ENCODE measurements around the gene ADCY7.

Gene ADCY7

DNA sequence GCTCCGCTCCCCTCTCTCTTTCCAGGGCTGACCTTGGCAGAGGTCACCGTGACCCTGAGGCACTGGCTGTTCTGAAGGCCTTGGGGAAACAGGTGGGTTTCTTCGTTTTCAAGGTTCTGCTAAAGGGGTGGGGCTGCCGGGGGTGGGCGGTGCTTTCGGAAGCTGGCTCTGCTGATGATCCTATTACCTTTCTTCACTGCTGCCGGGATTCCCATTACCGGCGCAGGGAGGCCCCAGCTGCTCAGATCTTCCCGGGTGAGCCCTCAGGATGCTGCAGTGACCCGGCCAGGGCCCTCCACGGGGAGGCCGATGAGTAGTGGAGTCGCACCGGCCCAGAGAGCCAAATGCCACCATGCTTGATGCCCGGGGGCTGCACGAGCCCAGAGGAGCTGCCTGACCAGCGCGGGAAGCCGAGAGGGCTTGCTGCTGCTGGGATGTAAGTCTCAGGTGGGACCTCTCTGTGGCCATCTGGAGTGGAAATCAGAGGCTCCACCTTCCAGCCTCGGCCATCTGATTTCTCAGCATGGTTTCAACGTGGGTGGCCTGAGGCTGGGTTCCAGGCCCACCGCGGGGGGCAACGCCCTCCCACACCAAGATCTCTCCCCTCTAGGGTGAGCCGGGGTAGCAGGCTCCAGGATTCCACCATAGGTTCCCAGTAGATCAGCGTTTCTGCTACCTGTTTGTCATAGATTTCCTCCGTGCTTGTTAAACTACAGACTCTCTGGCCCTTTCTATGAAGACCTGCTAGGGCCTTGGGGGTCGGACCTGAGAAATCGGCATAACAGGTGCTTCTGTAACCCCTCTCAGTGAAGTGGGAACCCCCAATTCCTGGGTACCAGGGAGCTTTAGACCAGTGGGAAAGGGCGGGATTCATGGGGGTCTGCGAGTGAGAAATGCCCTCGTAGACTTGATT is 21.6 kb upstream of the ADCY7 start:
- no peaks in the 10 kb centered on the region for H3K36me3 ChIP-seq (ENCODE audit: insufficient read depth, low read length)
- H3K9me3 ChIP-seq (ENCODE audit: low read length), result peaks cover 3% of the 10 kb centered on the region
- no peak overlapping the region for H2AFZ ChIP-seq (ENCODE audit: low read depth, low read length)
- peaks cover 11% of the 10 kb centered on the region for H3K4me1 ChIP-seq (ENCODE audit: insufficient read depth, low read length)
- H3K4me3 ChIP-seq (ENCODE audit: low read length), result no peak overlapping the region
- H3K27me3 ChIP-seq (ENCODE audit: insufficient read depth, low read length), result peaks cover 28% of the 10 kb centered on the region

DNA sequence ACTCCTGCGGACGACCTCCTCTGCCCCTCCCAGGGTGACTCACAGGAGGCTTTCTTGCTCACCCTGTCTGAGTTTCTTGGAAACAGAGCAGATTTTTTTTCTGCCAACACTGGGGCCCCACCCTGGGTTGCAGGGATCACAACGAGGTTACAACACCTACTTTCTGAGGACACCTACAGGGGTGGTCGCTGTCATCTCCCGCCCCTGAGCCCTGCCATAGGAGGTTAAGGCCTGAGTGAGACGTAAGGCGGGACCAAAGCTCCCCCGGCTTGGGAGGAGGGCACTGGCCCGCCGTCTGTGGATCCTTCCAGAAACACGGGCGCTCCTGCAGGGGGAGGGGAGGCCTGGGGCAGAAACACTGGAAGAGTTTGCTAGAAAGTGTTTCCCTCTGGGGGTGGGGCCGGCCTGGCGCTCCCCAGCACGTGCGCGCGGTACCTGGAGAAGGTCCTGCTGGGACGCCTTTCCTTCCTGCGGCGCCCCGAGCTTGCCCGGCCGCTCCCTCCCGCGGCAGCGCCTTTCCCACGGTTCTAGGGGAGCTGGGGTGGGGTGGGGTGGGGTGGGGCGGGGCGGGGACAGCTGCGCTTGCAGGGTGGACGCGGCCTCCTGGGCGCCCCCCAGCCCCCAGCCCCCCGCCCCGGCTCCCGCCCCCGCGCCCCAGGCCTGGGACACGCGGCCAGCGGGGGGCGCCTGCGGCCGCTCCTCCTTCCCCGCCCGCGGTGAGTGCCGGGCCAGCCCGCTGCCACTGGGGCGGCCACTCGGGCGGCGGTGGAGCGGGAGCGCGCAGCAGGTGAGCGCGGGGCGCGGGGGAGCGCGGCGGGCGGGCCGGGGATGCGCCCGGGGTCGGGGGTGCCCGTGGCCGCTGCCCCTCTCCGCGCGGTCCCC is 20.7 kb upstream of the ADCY7 start:
- H3K9me3 ChIP-seq (ENCODE audit: low read length), result peaks cover 3% of the 10 kb centered on the region
- peaks cover 11% of the 10 kb centered on the region for H3K4me1 ChIP-seq (ENCODE audit: insufficient read depth, low read length)
- H3K4me3 ChIP-seq (ENCODE audit: low read length), result peak overlapping the region; percentile 58
- peaks cover 23% of the 10 kb centered on the region for H3K27me3 ChIP-seq (ENCODE audit: insufficient read depth, low read length)
- H3K36me3 ChIP-seq (ENCODE audit: insufficient read depth, low read length), result no peaks in the 10 kb centered on the region
- peak overlapping the region; percentile 69 for H2AFZ ChIP-seq (ENCODE audit: low read depth, low read length)

DNA sequence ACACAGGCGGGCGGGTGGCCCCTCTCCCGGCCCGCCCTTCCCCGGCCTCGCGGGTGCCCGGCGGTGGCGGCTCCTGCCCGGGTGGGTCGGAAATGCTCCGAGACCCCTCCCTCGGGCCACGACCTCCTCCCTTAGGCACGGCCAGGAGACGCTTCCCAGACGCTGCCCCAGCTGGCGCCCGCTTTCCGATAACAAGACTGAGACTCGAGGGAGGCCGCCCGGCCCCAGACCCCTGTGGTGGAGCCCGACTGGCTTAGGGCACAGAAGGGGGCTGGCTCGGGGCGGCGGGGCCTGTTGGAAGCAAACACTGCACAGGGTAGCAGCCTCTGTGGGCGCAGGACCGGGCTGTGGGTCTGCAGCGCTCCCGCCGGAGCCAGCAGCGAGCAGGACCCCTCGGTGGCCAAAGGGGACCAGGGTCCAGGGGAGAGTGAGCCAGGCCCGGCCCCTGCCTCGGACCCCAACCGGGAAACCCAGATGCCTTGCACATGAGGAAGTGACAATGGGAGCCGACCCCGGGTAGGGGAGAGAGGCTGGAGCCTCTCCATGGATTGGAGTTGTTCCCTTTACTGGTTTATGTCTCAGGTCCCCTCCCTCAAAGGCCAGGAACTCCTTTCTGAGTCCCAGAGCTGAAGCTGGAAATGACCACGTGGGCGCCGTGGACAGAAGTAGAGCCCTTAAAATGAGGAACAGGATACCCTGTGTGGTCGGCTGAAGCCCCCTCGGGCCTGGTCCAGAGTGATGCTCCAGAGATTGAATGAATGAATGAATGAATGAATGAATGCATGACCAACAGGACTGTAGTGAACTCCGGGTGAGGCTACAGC is 19.8 kb upstream of the ADCY7 start:
- Histone ChIP-seq H3K4me3 (ENCODE audit: low read length) (peak overlapping the region; percentile 58), H3K4me1 (ENCODE audit: insufficient read depth, low read length) (peaks cover 11% of the 10 kb centered on the region), H3K27me3 (ENCODE audit: insufficient read depth, low read length) (peaks cover 22% of the 10 kb centered on the region), H3K9me3 (ENCODE audit: low read length) (peaks cover 3% of the 10 kb centered on the region), H2AFZ (ENCODE audit: low read depth, low read length) (peak overlapping the region; percentile 69), H3K36me3 (ENCODE audit: insufficient read depth, low read length) (no peaks in the 10 kb centered on the region)

DNA sequence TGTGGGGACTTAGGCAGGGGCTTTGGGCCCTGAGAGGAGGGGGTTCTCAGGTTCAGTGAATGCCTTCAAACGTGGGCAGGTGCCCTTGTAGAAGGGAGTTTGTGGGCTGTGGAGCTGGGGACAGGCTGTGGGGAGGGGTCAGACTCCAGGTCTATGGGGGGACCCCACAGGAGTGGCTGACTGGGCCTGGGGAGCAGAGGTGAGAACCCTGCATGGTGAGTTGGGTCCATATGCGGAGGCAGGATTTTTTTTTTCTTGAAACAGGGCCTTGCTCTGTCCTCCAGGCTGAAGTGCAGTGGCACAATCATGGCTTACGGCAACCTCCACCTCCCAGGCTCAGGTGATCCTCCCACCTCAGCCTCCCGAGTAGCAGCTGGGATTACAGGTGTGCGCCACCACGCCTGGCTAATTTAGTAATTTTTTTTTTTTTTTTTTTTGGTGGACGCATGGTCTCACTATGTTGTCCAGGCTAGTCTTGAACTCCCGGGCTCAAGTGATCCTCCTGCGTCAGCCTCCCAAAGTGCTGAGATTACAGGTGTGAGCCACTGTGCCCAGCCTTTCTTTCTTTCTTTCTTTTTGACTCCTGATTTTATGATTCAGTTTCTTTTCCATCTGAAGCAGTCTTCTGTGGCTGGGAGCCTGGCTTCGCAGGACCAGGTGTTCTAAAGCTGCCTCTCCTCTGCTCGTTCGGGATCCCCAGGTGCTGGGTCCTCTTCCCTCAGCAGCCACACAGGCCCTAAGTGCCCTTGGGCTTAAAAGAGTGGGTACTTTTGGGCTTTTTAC is 19.0 kb upstream of the ADCY7 start:
- Histone ChIP-seq H3K27me3 (ENCODE audit: insufficient read depth, low read length) (peaks cover 22% of the 10 kb centered on the region), H3K36me3 (ENCODE audit: insufficient read depth, low read length) (no peaks in the 10 kb centered on the region), H3K4me1 (ENCODE audit: insufficient read depth, low read length) (peaks cover 11% of the 10 kb centered on the region), H2AFZ (ENCODE audit: low read depth, low read length) (no peak overlapping the region), H3K4me3 (ENCODE audit: low read length) (no peak overlapping the region), H3K9me3 (ENCODE audit: low read length) (peaks cover 3% of the 10 kb centered on the region)

DNA sequence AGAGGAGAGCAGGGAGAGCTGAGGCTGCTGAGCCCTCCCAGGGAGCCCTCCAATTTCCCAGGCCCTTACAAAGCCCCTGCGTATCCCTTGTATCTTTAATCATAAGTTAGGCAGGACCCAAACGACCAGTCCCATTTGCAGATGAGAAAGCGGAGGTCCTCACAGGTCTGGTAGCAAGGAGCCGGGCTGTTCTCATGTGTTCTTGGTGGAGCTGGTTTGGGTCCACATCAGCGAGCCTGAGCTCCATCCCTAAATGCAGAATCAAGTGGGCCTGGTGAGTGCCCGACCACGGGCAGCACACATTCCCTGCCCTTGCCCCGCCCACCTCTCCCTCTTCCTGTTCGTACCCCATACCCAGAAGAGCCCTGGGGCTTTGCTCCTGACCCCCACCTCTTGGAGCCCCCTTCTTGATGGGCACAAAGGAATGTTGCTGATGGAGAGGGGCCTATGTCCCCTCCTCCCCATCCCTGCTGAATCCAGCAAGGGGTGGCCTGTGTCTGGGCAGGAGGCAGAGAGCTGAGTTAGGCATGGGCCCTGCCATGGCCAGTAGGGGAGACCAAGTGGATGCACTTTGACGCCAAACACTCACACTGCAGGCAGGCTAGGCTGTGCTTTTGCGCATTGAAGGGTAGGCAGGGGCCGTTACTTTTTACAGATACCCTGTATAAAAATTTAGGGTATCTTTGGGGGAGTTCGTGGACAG is 18.3 kb upstream of the ADCY7 start:
- Histone ChIP-seq H3K36me3 (ENCODE audit: insufficient read depth, low read length) (no peaks in the 10 kb centered on the region), H3K27me3 (ENCODE audit: insufficient read depth, low read length) (peaks cover 24% of the 10 kb centered on the region), H3K9me3 (ENCODE audit: low read length) (peaks cover 3% of the 10 kb centered on the region), H3K4me1 (ENCODE audit: insufficient read depth, low read length) (peaks cover 11% of the 10 kb centered on the region), H3K4me3 (ENCODE audit: low read length) (no peak overlapping the region), H2AFZ (ENCODE audit: low read depth, low read length) (no peak overlapping the region)

DNA sequence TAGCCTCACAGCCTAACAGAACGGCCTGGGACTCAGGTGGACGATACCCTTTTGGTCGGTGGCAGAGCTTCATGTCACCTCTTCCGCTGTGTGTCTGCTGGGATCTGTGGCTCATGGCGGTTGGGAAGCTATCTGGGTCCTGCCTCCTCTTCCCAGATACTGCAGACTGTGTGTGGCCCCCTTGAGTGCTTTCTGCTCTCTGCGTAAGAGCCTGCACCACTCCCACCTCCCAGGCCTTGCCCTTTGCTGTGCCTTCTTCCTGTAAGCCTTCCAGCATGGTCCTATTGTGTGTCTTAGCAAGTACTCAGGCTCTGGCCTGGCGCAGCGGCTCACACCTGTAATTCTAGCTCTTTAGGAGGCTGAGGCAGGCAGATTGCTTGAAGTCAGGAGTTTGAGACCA is 17.5 kb upstream of the ADCY7 start:
- H2AFZ ChIP-seq (ENCODE audit: low read depth, low read length), result no peak overlapping the region
- H3K4me1 ChIP-seq (ENCODE audit: insufficient read depth, low read length), result peaks cover 12% of the 10 kb centered on the region
- no peaks in the 10 kb centered on the region for H3K36me3 ChIP-seq (ENCODE audit: insufficient read depth, low read length)
- no peak overlapping the region for H3K4me3 ChIP-seq (ENCODE audit: low read length)
- H3K27me3 ChIP-seq (ENCODE audit: insufficient read depth, low read length), result peaks cover 22% of the 10 kb centered on the region
- H3K9me3 ChIP-seq (ENCODE audit: low read length), result peaks cover 3% of the 10 kb centered on the region

DNA sequence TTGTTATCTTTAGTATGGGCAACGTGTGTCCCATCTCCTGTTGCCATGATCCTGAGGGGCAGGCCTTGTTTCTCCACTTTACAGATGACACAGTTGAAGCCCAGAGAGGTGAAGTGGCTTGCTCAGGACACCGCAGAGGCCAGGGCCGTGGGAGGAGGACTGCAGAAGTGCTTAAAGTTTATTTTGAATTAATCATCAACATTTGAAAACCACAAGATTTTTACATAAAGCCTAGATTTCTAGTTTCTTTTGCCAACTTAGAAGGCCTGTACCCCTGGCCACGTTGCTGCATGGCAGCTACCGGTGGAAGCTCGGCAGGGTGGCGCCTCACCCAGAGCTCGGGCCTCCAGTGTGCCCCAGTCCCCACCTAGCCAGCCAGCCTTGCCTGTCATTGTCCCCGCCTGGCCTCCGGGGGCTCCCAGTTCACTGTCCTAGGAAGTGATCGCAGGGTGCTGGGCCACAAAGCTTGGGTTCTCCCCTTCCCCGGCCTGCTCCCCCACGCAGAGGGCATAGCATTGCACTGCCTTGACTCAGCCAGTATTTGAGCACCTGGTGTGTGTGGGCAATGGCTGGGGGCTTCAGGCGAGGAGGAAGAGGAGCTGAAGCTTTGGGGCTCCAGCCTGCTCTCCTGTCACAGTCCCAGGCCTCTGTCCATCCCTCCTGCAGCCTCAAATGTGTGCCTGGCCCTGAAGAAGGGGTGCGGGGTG is 14.8 kb upstream of the ADCY7 start:
- H3K27me3 ChIP-seq (ENCODE audit: insufficient read depth, low read length), result peaks cover 7% of the 10 kb centered on the region
- no peaks in the 10 kb centered on the region for H3K36me3 ChIP-seq (ENCODE audit: insufficient read depth, low read length)
- H3K9me3 ChIP-seq (ENCODE audit: low read length), result no peaks in the 10 kb centered on the region
- H3K4me1 ChIP-seq (ENCODE audit: insufficient read depth, low read length), result peaks cover 7% of the 10 kb centered on the region
- H3K4me3 ChIP-seq (ENCODE audit: low read length), result no peak overlapping the region
- no peak overlapping the region for H2AFZ ChIP-seq (ENCODE audit: low read depth, low read length)

DNA sequence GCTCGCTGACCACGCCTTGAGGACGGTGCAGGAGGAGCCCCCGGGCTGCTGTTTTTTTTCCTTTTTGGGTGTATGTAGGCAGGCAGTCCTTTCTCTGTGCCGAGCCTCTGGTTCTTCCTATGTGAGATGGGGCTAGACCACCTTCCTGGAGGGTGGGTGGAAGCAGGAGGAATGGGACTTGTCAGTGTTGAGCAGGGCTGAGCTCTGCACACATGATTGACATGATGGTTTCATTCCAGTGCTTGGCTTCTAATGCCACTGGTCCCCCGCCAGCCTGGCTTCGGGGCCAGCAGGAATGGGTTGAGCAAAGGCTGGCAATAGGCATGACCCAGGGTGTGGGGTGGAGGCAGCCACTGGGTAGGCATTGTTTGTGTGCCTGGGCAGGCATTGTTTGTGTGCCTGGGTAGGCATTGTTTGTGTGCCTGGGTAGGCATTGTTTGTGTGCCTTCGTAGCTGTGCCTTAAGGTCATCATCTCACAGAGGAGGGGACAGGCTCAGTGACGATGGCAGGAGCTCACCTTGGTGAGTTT is 14.2 kb upstream of the ADCY7 start:
- H3K4me3 ChIP-seq (ENCODE audit: low read length), result no peak overlapping the region
- peaks cover 5% of the 10 kb centered on the region for H3K4me1 ChIP-seq (ENCODE audit: insufficient read depth, low read length)
- no peaks in the 10 kb centered on the region for H3K9me3 ChIP-seq (ENCODE audit: low read length)
- no peaks in the 10 kb centered on the region for H3K36me3 ChIP-seq (ENCODE audit: insufficient read depth, low read length)
- H3K27me3 ChIP-seq (ENCODE audit: insufficient read depth, low read length), result peaks cover 7% of the 10 kb centered on the region
- H2AFZ ChIP-seq (ENCODE audit: low read depth, low read length), result no peak overlapping the region

DNA sequence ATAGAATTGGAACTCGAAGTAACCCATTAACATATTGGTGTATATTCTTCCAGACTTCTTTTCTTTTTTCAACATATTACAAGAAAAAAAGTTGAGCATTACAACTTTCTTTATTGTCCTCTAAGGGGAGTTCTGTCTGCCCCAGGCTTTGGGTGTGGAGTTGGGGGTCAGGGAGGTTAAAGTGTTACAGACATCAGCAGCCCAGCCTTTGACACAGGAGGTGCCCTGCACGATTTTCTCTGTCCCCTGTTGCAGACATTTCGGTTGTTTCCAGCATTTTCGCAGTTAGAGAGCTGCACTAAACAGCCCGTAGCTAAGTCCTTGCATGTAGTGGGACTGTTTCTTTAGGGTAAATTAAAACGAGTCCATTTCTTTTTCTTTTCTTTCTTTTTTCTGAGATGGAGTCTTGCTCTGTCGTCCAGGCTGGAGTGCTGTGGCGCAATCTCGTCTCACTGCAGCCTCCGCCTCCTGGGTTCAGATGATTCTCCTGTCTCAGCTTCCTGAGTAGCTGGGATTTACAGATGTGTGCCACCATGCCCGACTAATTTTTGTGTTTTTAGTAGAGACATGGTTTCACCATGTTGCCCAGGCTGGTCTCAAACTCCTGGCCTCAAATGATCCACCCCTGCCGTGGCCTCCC is 13.4 kb upstream of the ADCY7 start:
- Histone ChIP-seq H3K9me3 (ENCODE audit: low read length) (no peaks in the 10 kb centered on the region), H3K4me3 (ENCODE audit: low read length) (no peak overlapping the region), H3K27me3 (ENCODE audit: insufficient read depth, low read length) (peaks cover 5% of the 10 kb centered on the region), H2AFZ (ENCODE audit: low read depth, low read length) (no peak overlapping the region), H3K36me3 (ENCODE audit: insufficient read depth, low read length) (no peaks in the 10 kb centered on the region), H3K4me1 (ENCODE audit: insufficient read depth, low read length) (peaks cover 5% of the 10 kb centered on the region)

DNA sequence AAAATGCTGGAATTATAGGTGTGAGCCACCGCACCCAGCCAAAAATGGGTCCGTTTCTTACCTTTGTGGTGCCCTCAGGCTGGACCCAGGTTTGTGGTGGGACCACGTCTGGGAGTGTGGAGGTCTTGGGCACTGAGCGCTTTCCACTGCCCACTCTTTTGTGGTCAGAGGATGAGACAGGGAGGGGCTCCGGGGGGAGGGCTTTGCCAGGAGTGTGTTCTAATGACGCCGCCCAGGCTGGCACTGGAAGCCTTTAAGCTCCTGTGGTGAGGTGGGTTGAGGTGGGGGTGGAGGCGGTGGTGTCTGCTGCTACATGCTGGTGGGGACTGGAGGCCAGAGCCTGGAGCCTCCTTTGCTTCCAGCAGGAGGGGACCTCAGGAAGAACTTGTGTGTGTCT is 12.8 kb upstream of the ADCY7 start:
- H2AFZ ChIP-seq (ENCODE audit: low read depth, low read length), result no peak overlapping the region
- peaks cover 5% of the 10 kb centered on the region for H3K4me1 ChIP-seq (ENCODE audit: insufficient read depth, low read length)
- no peaks in the 10 kb centered on the region for H3K36me3 ChIP-seq (ENCODE audit: insufficient read depth, low read length)
- no peak overlapping the region for H3K4me3 ChIP-seq (ENCODE audit: low read length)
- H3K9me3 ChIP-seq (ENCODE audit: low read length), result no peaks in the 10 kb centered on the region
- peaks cover 3% of the 10 kb centered on the region for H3K27me3 ChIP-seq (ENCODE audit: insufficient read depth, low read length)

DNA sequence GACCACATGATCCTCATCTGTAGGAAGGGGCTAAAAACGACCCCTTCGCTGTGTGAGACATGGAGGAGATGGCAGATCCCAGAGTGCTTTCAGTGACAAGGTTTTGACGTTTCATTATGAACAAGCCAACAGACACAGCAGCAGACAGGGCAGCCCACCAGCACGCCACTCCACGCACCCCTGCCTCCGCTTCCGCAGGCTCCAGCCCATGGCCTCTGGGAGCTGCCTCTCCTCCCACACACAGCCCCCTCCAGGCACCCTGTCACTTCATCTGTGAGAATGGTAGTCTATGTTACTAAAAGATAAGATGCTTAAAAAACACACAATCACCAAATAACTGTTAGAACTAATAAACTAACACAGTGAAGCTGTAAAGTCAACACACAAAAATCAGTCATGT is 12.3 kb upstream of the ADCY7 start:
- Histone ChIP-seq H3K9me3 (ENCODE audit: low read length) (no peaks in the 10 kb centered on the region), H3K4me3 (ENCODE audit: low read length) (no peak overlapping the region), H2AFZ (ENCODE audit: low read depth, low read length) (no peak overlapping the region), H3K36me3 (ENCODE audit: insufficient read depth, low read length) (no peaks in the 10 kb centered on the region), H3K4me1 (ENCODE audit: insufficient read depth, low read length) (peaks cover 9% of the 10 kb centered on the region), H3K27me3 (ENCODE audit: insufficient read depth, low read length) (peaks cover 3% of the 10 kb centered on the region)

Measured in neuron (in vitro differentiated cells).